C4-2B (cell line): Measurements from ENCODE around the gene WDR18.

Experiments
- ZFX ChIP-seq: fragments of 450-650 bp; IDR thresholded peaks from 2 replicates; pipeline ENCODE4 v1.6.1; 2017
- TF ChIP-seq, protein P1 (sequence below): fragments of 450-650 bp; conservative IDR thresholded peaks from 2 replicates; pipeline ENCODE4 v1.5.1; 2017; ENCODE audit warnings: mild to moderate bottlenecking

DNA sequence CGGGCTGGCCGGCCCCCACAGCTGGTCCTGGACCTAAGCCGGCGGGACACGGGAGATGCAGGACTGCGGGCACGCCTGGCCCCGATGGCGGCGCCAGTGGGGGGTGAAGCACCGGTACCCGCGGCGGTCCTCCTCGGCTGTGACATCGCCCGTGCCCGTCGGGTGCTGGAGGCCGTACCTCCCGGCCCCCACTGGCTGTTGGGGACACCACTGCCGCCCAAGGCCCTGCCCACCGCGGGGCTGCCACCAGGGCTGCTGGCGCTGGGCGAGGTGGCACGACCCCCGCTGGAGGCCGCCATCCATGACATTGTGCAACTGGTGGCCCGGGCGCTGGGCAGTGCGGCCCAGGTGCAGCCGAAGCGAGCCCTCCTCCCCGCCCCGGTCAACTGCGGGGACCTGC, 19.1 kb downstream of the WDR18 start:
- TF ChIP-seq, protein P1, sequence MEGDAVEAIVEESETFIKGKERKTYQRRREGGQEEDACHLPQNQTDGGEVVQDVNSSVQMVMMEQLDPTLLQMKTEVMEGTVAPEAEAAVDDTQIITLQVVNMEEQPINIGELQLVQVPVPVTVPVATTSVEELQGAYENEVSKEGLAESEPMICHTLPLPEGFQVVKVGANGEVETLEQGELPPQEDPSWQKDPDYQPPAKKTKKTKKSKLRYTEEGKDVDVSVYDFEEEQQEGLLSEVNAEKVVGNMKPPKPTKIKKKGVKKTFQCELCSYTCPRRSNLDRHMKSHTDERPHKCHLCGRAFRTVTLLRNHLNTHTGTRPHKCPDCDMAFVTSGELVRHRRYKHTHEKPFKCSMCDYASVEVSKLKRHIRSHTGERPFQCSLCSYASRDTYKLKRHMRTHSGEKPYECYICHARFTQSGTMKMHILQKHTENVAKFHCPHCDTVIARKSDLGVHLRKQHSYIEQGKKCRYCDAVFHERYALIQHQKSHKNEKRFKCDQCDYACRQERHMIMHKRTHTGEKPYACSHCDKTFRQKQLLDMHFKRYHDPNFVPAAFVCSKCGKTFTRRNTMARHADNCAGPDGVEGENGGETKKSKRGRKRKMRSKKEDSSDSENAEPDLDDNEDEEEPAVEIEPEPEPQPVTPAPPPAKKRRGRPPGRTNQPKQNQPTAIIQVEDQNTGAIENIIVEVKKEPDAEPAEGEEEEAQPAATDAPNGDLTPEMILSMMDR: no peak
- TF ChIP-seq ZFX: no peak
